NCI-H2171 treated with DMSO at 0.1 percent for 48 hours (cell line): Measurements from ENCODE around the gene NT5C2.
A peak's percentile ranks its signal among the peaks of the same experiment; 100 is the strongest.
"Not testable (repeated sequence)": the region's sequence is repeated elsewhere in the genome, so short reads cannot be mapped to it uniquely, and the experiment has no call there.

Source experiments
- DNase-seq: peaks from one replicate; lab custom pipeline; 2025; lab: John Stamatoyannopoulos, UW

Gene NT5C2

GRCh38 chr10:103199488-103199887 lies 6.4 kb upstream of the NT5C2 start:
- DNase-seq: no peak

GRCh38 chr10:103198648-103199047 lies 5.6 kb upstream of the NT5C2 start:
- DNase-seq: no peak

- DNase-seq: no peak
These were observed 4.8 kb upstream of the NT5C2 start for GRCh38 chr10:103197903-103198302.

GRCh38 chr10:103197174-103197573 lies 4.1 kb upstream of the NT5C2 start:
- DNase-seq: no peak

- DNase-seq: no peak
These were observed 3.4 kb upstream of the NT5C2 start for GRCh38 chr10:103196516-103196915.

- no peak for DNase-seq
These were observed 903 bp upstream of the NT5C2 start for GRCh38 chr10:103193820-103194529.

- DNase-seq: peak; percentile 45
These were observed 493 bp downstream of the NT5C2 start for GRCh38 chr10:103192451-103193106.

- DNase-seq: no peak
These were observed 1.0 kb downstream of the NT5C2 start for GRCh38 chr10:103192089-103192450.

- DNase-seq: not testable (repeated sequence)
These were observed 1.9 kb downstream of the NT5C2 start for GRCh38 chr10:103191198-103191597.

- peak; percentile 73 for DNase-seq
These were observed 4.2 kb downstream of the NT5C2 start for GRCh38 chr10:103188853-103189252.

- no peak for DNase-seq
These were observed 6.9 kb downstream of the NT5C2 start for GRCh38 chr10:103186128-103186527.

- DNase-seq: no peak
These were observed 8.5 kb downstream of the NT5C2 start for GRCh38 chr10:103184615-103185014.

- not testable (repeated sequence) for DNase-seq
These were observed 9.1 kb downstream of the NT5C2 start for GRCh38 chr10:103183991-103184451.

- DNase-seq: peak; percentile 11
These were observed 11.8 kb downstream of the NT5C2 start for GRCh38 chr10:103181244-103181643.

- DNase-seq: no peak
These were observed 12.6 kb downstream of the NT5C2 start for GRCh38 chr10:103180491-103180890.

GRCh38 chr10:103177123-103177522 lies 15.9 kb downstream of the NT5C2 start:
- no peak for DNase-seq

- no peak for DNase-seq
These were observed 17.3 kb downstream of the NT5C2 start for GRCh38 chr10:103175580-103176285.

GRCh38 chr10:103174324-103174723 lies 18.7 kb downstream of the NT5C2 start:
- not testable (repeated sequence) for DNase-seq

GRCh38 chr10:103171278-103171677 lies 21.8 kb downstream of the NT5C2 start:
- no peak for DNase-seq

- DNase-seq: no peak
These were observed 24.6 kb downstream of the NT5C2 start for GRCh38 chr10:103168438-103168837.

GRCh38 chr10:103167554-103167953 lies 25.5 kb downstream of the NT5C2 start:
- not testable (repeated sequence) for DNase-seq

GRCh38 chr10:103166523-103166922 lies 26.5 kb downstream of the NT5C2 start:
- no peak for DNase-seq
